ENCODE data around the gene EXOC6B.
"Not testable (repeated sequence)": the region's sequence is repeated elsewhere in the genome, so short reads cannot be mapped to it uniquely, and the experiment has no call there.

EXOC6B gene

GRCh38 chr2:72619626-72620025, 206.2 kb downstream of the EXOC6B start:
- no peak for DNase-seq (ENCODE audit: low read depth in 1 of 2, low spot score in 1 of 2)

GRCh38 chr2:72613931-72614330, 211.9 kb downstream of the EXOC6B start:
- no peak for DNase-seq (ENCODE audit: low read depth in 1 of 2, low spot score in 1 of 2)

DNA sequence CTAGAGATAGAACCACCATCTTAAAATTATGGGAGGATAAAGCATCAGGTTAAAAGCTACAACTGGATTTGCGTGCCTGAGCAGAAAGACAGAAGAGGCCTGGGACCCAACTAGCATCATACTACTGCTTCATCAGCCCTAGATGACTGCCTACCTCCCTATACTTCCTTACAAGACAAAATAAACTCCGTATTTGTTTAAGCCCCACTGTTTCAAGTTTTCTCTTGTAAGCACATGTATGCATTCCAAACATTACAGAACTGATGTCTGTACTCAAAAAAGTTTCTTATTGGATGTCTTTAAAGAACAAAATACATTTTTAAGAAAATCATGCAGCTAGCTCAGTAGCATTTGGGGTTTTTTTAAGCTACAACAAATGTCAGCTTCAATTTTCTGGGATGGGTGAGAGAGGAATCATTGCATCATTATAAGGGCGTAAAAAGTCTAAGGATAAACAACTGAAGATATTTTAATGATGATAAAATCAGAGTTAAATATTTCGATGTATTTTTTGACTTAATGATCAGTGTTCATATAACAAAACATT, 213.1 kb downstream of the EXOC6B start:
- no peak for DNase-seq (ENCODE audit: low read depth in 1 of 2, low spot score in 1 of 2)

GRCh38 chr2:72607189-72607588, 218.6 kb downstream of the EXOC6B start:
- DNase-seq (ENCODE audit: low read depth in 1 of 2, low spot score in 1 of 2): no peak

GRCh38 chr2:72605836-72606442, 219.9 kb downstream of the EXOC6B start:
- DNase-seq (ENCODE audit: low read depth in 1 of 2, low spot score in 1 of 2): no peak

GRCh38 chr2:72604468-72604867, 221.4 kb downstream of the EXOC6B start:
- DNase-seq (ENCODE audit: low read depth in 1 of 2, low spot score in 1 of 2): no peak

DNA sequence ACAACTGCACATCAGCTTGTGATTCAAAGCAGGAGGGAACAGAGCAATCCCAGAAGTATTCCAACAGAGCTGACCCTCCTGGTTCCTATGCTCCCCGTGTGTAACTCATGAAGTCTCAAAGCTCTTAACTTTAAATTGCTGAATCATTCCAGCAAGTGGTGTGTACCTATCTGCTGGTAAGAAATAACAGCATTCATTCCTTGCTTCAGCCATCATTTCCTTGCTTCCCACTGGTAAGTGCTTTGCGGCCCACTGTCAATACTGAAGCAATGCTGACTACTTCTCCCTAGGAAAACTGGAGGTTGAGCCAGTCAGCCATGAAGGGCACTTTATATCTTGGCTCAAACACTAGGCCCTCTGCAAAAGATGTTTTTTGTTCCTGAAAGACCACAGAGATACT, 222.4 kb downstream of the EXOC6B start:
- DNase-seq (ENCODE audit: low read depth in 1 of 2, low spot score in 1 of 2): no peak

GRCh38 chr2:72602711-72603110, 223.1 kb downstream of the EXOC6B start:
- no peak for DNase-seq (ENCODE audit: low read depth in 1 of 2, low spot score in 1 of 2)

- DNase-seq (ENCODE audit: low read depth in 1 of 2, low spot score in 1 of 2): no peak
Measured at GRCh38 chr2:72602095-72602494, 223.7 kb downstream of the EXOC6B start.

DNA sequence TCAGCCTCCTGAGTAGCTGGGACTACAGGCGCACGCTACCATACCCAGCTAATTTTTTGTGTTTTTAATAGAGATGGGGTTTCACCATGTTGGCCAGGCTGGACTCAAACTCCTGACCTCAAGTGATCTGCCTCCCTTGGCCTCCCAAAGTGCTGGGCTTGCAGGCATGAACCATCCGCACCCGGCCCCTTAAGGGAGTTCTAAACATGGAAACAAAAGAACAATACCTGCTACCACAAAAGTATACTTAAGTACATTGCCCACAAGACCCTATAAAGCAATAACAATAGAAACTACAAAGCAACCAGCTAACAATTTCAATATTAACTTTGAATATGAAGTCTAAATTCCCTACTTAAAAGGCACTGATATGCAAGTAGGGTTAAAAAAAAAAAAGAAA, 242.0 kb downstream of the EXOC6B start:
- not testable (repeated sequence) for DNase-seq (ENCODE audit: low read depth in 1 of 2, low spot score in 1 of 2)

- DNase-seq (ENCODE audit: low read depth in 1 of 2, low spot score in 1 of 2): no peak
Measured at GRCh38 chr2:72583376-72583775, 242.5 kb downstream of the EXOC6B start.

DNA sequence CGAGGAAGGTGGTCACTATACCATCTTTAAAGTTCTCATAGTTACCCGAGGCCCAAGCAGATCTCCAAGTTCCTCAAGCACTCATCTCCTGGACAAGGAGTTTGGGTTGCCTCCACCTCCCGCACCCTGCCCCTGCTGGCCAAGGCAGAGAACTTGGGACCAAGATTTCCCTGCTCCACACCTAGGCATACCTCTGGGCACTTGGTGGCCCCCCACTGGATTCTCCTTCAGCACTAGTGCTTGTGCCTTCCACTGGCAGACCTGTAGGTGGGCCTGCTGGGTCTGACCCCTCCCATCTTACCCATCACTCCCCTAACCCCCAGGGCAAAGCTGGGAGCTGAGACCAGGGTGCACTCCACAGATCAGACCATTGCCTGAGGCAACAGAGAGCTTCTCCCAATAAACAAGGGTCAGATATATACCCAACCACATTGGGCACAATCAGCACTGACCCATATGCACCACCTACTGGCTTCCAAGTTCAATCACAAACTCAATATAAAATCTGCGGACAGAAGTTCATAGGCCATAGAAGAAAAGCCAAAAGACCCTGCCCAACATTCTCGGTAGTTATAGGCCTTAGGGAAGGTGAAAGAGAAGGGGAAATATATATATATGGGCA, 244.2 kb downstream of the EXOC6B start:
- DNase-seq (ENCODE audit: low read depth in 1 of 2, low spot score in 1 of 2): no peak

GRCh38 chr2:72579591-72580180, 246.1 kb downstream of the EXOC6B start:
- DNase-seq (ENCODE audit: low read depth in 1 of 2, low spot score in 1 of 2): no peak

GRCh38 chr2:72576861-72577260, 249.0 kb downstream of the EXOC6B start:
- DNase-seq (ENCODE audit: low read depth in 1 of 2, low spot score in 1 of 2): no peak

GRCh38 chr2:72576459-72576858, 249.4 kb downstream of the EXOC6B start:
- DNase-seq (ENCODE audit: low read depth in 1 of 2, low spot score in 1 of 2): no peak

DNA sequence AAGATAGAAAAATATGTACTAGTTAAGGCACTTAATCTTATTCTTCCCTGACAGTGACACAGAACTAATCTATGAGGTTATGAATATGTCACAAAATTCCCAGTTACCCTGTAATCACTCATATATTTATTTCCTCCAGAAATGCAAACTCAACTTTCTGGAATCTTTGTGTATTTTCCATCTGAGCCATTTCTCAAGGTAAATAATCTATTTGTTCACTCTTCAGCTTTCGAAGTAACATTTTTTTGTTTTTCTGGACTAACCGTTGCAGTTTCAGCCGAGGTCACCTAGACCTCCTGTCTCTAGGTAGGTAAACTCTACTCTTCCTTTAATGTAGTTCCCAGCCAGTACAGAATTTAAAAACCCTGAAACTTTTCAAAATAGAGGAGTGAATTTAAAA, 250.9 kb downstream of the EXOC6B start:
- DNase-seq (ENCODE audit: low read depth in 1 of 2, low spot score in 1 of 2): no peak

- DNase-seq (ENCODE audit: low read depth in 1 of 2, low spot score in 1 of 2): no peak
Measured at GRCh38 chr2:72573232-72573631, 252.6 kb downstream of the EXOC6B start.

DNA sequence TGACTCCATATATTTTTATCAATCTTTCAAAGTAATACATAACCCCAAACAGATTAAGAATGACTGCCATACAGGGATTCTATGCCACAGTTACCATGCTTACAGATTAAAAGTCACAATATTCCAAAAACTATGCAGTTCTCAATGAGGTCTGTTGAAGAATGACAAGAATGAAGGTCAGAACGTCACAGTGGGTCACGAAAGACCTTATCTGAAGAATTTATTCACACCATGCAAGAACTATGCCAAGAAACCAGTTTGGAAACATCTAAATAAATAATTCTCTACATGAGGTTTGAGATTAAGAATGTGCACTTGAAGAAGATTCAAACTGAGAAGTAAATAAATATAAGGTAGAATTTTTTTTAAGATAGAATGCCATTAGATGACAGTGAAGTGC, 253.3 kb downstream of the EXOC6B start:
- no peak for DNase-seq (ENCODE audit: low read depth in 1 of 2, low spot score in 1 of 2)

DNA sequence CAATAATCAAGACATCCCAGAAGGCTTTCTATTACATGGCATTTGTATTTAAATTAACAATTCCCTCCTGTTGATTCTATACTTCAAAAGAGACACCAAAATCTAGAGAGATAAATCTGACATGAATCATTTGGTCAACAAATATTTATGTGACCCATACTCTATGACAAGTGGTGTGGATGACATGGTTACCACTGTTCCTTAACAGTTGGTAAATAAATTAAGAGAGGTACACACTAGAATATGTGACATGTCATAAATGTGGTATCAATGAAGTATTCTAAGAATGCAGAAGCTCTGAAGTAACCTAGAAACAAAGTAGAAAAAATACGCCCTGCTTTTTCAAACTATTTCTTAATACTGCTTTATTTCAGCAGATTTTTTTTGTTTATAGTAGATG, 255.4 kb downstream of the EXOC6B start:
- DNase-seq (ENCODE audit: low read depth in 1 of 2, low spot score in 1 of 2): no peak

GRCh38 chr2:72562451-72563153, 263.2 kb downstream of the EXOC6B start:
- DNase-seq (ENCODE audit: low read depth in 1 of 2, low spot score in 1 of 2): no peak

DNA sequence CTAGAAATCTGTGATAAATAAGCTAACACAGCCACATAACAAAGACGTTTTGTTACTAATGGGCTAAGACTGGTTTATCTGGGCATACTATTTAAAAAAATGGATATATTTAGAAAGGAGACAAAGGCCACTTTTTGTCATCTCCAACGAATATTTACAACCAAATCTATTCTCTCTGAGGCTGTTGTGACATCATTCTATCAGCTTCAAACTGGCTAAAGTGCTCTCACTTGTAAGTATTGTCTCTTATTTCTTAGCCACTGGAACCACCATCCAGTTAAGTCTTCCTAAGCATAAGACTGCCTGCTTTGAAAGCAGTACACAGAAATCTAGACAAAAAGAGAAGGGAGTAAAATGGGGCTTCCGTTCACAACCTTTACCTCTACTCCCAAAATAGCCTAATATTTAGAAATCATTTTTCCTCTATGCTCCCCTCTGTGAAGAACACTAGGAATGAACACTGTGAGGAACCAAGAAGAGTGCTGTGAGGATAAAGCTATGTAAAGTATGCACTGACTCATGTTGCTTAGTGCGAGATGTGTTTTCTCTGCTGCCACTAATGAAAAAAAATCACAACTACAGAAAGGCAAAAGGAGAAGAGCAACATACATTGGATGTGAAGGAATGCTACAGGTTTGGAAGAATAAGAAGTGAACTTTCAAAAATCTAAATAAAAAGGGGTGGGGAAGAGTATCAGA, 264.1 kb downstream of the EXOC6B start:
- no peak for DNase-seq (ENCODE audit: low read depth in 1 of 2, low spot score in 1 of 2)

Data from activated T-helper 1 cell treated with anti-CD3 and anti-CD28 coated beads, Interleukin-2, amount 50 U/mL, for 16 hours (primary cell).